ENCODE results near the gene NACC2.

DNA sequence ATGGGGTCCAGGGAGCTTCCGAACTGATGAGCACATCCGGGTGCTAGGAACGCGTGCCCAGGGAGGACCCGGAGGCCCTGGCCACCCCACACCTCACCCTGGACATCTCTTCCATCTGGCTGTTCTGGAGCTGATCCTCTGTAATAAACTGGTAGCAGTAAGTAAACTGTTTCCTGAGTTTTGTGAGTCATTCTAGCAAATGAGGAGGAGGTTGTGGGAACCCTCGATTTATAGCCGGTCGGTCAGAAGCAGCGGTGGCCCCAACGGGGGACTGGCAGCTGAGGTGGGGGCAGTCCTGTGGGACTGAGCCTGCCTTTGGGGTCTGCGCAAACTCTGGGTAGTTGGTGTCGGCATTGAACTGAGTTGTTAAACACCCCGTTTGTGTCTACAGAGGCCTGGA is 118.6 kb downstream of the NACC2 start:
- TF ChIP-seq, protein P1, sequence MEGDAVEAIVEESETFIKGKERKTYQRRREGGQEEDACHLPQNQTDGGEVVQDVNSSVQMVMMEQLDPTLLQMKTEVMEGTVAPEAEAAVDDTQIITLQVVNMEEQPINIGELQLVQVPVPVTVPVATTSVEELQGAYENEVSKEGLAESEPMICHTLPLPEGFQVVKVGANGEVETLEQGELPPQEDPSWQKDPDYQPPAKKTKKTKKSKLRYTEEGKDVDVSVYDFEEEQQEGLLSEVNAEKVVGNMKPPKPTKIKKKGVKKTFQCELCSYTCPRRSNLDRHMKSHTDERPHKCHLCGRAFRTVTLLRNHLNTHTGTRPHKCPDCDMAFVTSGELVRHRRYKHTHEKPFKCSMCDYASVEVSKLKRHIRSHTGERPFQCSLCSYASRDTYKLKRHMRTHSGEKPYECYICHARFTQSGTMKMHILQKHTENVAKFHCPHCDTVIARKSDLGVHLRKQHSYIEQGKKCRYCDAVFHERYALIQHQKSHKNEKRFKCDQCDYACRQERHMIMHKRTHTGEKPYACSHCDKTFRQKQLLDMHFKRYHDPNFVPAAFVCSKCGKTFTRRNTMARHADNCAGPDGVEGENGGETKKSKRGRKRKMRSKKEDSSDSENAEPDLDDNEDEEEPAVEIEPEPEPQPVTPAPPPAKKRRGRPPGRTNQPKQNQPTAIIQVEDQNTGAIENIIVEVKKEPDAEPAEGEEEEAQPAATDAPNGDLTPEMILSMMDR (IDR thresholded peaks at IDR 0.05; ENCODE audit: extremely low read depth in 1 of 2, insufficient read depth in 1 of 2, low read depth in 1 of 2, low read length in 2 of 2) = no peak
- no peak for TF ChIP-seq POLR2A (IDR thresholded peaks at IDR 0.05; ENCODE audit: low read depth, low read length)
- TF ChIP-seq EZH2 (IDR thresholded peaks at IDR 0.05; ENCODE audit: borderline replicate concordance, low read depth, low read length, severe bottlenecking) = no peak
- no peak for TF ChIP-seq POLR2AphosphoS5 (IDR thresholded peaks at IDR 0.05; ENCODE audit: insufficient read depth, low read depth, low read length)
- TF ChIP-seq, protein P2, sequence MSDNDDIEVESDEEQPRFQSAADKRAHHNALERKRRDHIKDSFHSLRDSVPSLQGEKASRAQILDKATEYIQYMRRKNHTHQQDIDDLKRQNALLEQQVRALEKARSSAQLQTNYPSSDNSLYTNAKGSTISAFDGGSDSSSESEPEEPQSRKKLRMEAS (IDR thresholded peaks at IDR 0.05; ENCODE audit: insufficient read depth, insufficient read length) = no peak
- peak; percentile 33 for TF ChIP-seq FOS (IDR thresholded peaks at IDR 0.05; ENCODE audit: borderline replicate concordance, insufficient read depth, low read length)
- TF ChIP-seq JUN (IDR thresholded peaks at IDR 0.05; ENCODE audit: borderline replicate concordance, insufficient read depth, insufficient read length, low read depth) = no peak
